Heart left ventricle (tissue), 16 donors: Measurements from ENCODE around the gene BMP3. TPM values are rescaled to one million over a fixed set of nuclear protein-coding genes. Genes with fewer than 3 reads are reported as not detected.

Experiments used
- ATAC-seq, 4 donors: fragments of 200-7000 bp; cut with Tn5 transposase; one replicate each; pipeline ENCODE4 v1.9.1; 2020 to 2022; ENCODE audit warnings: moderate library complexity in 4 of 4, mild to moderate bottlenecking in 3 of 4, moderate number of reproducible peaks in 1 of 4
- DNase-seq, 5 donors: peaks; one replicate each; pipeline ENCODE4 v3.0.0-alpha.2; 2020
- H3K27ac ChIP-seq, 12 donors: fragments of 200-600 bp; sonication (generic) in 4 of 12; one replicate each; pipeline versions ENCODE4 v1.5.0 to v1.8.0; 2016 to 2022; ENCODE audit warnings: mild to moderate bottlenecking in 2 of 12
- H3K27me3 ChIP-seq, 9 donors: fragments of 200-600 bp; sonication (generic) in 2 of 9; one replicate each; pipeline versions ENCODE4 v1.5.1 to v1.8.0; 2016 to 2022; ENCODE audit warnings: mild to moderate bottlenecking in 3 of 9
- H3K36me3 ChIP-seq, 9 donors: fragments of 200-600 bp; sonication (generic) in 2 of 9; one replicate each; pipeline versions ENCODE4 v1.5.0 to v1.8.0; 2018 to 2022; ENCODE audit warnings: mild to moderate bottlenecking in 2 of 9
- H3K4me1 ChIP-seq, 12 donors: fragments of 200-600 bp; sonication (generic) in 4 of 12; one replicate each; pipeline versions ENCODE4 v1.5.0 to v1.8.0; 2016 to 2022; ENCODE audit warnings: mild to moderate bottlenecking in 3 of 12
- H3K4me3 ChIP-seq, 12 donors: fragments of 200-600 bp; sonication (generic) in 4 of 12; one replicate each; pipeline versions ENCODE4 v1.5.0 to v1.8.0; 2017 to 2022; ENCODE audit warnings: mild to moderate bottlenecking in 9 of 12, moderate library complexity in 4 of 12
- H3K9me3 ChIP-seq, 12 donors: fragments of 200-600 bp; sonication (generic) in 4 of 12; one replicate each; pipeline versions ENCODE4 v1.5.0 to v1.8.0; 2016 to 2022; ENCODE audit warnings: mild to moderate bottlenecking in 1 of 12
- POLR2A ChIP-seq, 2 donors: fragments of 450-650 bp; IDR thresholded peaks; one replicate each; pipeline ENCODE4 v1.6.1; 2017; ENCODE audit warnings: antibody characterized with exemption in 2 of 2, mild to moderate bottlenecking in 2 of 2, moderate library complexity in 2 of 2
- WGBS, 4 donors: extraction: QIAGEN DNeasy Blood & Tissue Kit in 2 of 4; methylation state at CpG; one replicate each; pipeline versions ENCODE4 v1.1.5 to v1.1.7; 2013 to 2018; 5-methylcytosine and 5-hydroxymethylcytosine counted together
- intact Hi-C, 10 donors: fragments of 100-400 bp; cut with DNase I; formaldehyde crosslinking; loops; one replicate each; pipeline versions ENCODE4 v1.11.1 to v1.14.2; 2022
- polyA plus RNA-seq, 2 donors: library from polyadenylated mRNA; stranded (reverse); fragments of 200-250 nt; gene quantifications; one replicate each; pipeline ENCODE4 v1.2.3, GENCODE V29; 2013
- total RNA-seq, 9 donors: library from RNA; depleted of rRNA in 2 of 9; stranded (reverse); fragments of >200 nt in 2 of 9; fragmentation: NEBNext Ultra II Directional in 3 of 9; extraction: Animal tissue kit (Norgen Biotek cat#: 25700) in 3 of 9; gene quantifications; one replicate each; pipeline versions ENCODE4 v1.1.0 to v1.2.4, GENCODE V29; 2016 to 2023
- TF ChIP-seq, protein P1 (sequence below), 12 donors: fragments of 200-600 bp; sonication (generic) in 4 of 12; IDR thresholded peaks; one replicate each; pipeline versions ENCODE4 v1.5.0 to v1.8.0; 2018 to 2022; ENCODE audit warnings: antibody characterized with exemption in 12 of 12, mild to moderate bottlenecking in 5 of 12
- donor health status: ischemic (EF 13 %, LVEDD 7.1; RV severe dilation, severe dysfunction).
- donor health status: healthy with polysubstance abuse.
- donor health status: DM: no; HTN: yes; CAD: no.
- donor health status: DM: no; HTN: no; CAD: no.
- donor health status: ischemic (EF 25% LVEDD 6.9; RV normal size, moderate dysfunction).
- donor health status: ischemic (EF 25% LVEDD 5.7; RV mildly dilated, moderate dysfunction).
- donor health status: healthy.
- donor health status: DM: yes; HTN: yes; CAD: no.
- donor health status: ischemic (EF 35%, LVEDD 5.7; RV mildly dilated, moderate dysfunction).
- donor health status: nonischemic (EF 11% LVEDD 7.7; RV severe dilation, severe dysfunction).
- donor health status: DM: yes; HTN: yes; CAD: no.
- donor health status: PGD.
- donor health status: ischemic (EF 29% LVEDD 5.4; RV normal size, mild dysfunction).
- donor health status: nonischemic (EF 23%, LVEDD 6.1; RV moderate dilation, normal function).

BMP3 gene
- total and polyA plus RNA-seq, 11 donors: 0.04 to 3.7 TPM; not detected in 9

- Histone ChIP-seq H3K27me3 (peaks cover 11 to 69% (median 31%) of the 10 kb centered on the region in 9 donors), H3K27ac (peak overlapping the region in 1 of 12 donors; percentile 78), H3K36me3 (no peaks in the 10 kb centered on the region), H3K9me3 (no peaks in the 10 kb centered on the region), H3K4me1 (peaks cover 0 to 19% (median 0%) of the 10 kb centered on the region in 12 donors), H3K4me3 (peak overlapping the region in 10 of 12 donors; percentile 2 to 49 (median 36))
- intact Hi-C loops: no loop called here
- peak in 2 of 4 donors; percentile 12 to 27 for ATAC-seq
- no peak for TF ChIP-seq POLR2A (IDR thresholded peaks at IDR 0.05)
- TF ChIP-seq, protein P1, sequence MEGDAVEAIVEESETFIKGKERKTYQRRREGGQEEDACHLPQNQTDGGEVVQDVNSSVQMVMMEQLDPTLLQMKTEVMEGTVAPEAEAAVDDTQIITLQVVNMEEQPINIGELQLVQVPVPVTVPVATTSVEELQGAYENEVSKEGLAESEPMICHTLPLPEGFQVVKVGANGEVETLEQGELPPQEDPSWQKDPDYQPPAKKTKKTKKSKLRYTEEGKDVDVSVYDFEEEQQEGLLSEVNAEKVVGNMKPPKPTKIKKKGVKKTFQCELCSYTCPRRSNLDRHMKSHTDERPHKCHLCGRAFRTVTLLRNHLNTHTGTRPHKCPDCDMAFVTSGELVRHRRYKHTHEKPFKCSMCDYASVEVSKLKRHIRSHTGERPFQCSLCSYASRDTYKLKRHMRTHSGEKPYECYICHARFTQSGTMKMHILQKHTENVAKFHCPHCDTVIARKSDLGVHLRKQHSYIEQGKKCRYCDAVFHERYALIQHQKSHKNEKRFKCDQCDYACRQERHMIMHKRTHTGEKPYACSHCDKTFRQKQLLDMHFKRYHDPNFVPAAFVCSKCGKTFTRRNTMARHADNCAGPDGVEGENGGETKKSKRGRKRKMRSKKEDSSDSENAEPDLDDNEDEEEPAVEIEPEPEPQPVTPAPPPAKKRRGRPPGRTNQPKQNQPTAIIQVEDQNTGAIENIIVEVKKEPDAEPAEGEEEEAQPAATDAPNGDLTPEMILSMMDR (IDR thresholded peaks at IDR 0.05): no peak
- 1 to 2% (median 1%) methylated on average over 23 to 77 of the region's 77 CpGs for WGBS, 4 donors
- peak in 1 of 5 donors; percentile 54 for DNase-seq
These were observed 678 bp downstream of the BMP3 start for GRCh38 chr4:81030981-81031791.

GRCh38 chr4:81031796-81032551, 1.5 kb downstream of the BMP3 start:
- WGBS, 4 donors: 12 to 14% (median 13%) methylated on average over 15 of the region's 15 CpGs
- peak overlapping the region in 1 of 12 donors; percentile 38 for H3K4me3 ChIP-seq
- peaks cover 11 to 65% (median 31%) of the 10 kb centered on the region in 9 donors for H3K27me3 ChIP-seq
- TF ChIP-seq, protein P1 (IDR thresholded peaks at IDR 0.05): no peak
- TF ChIP-seq POLR2A (IDR thresholded peaks at IDR 0.05): no peak
- H3K27ac ChIP-seq: peak overlapping the region in 1 of 12 donors; percentile 78
- no peaks in the 10 kb centered on the region for H3K36me3 ChIP-seq
- ATAC-seq (no peak), DNase-seq (no peak)
- intact Hi-C loops: no loop called here
- no peaks in the 10 kb centered on the region for H3K9me3 ChIP-seq
- H3K4me1 ChIP-seq: peaks cover 0 to 19% (median 0%) of the 10 kb centered on the region in 12 donors

DNA sequence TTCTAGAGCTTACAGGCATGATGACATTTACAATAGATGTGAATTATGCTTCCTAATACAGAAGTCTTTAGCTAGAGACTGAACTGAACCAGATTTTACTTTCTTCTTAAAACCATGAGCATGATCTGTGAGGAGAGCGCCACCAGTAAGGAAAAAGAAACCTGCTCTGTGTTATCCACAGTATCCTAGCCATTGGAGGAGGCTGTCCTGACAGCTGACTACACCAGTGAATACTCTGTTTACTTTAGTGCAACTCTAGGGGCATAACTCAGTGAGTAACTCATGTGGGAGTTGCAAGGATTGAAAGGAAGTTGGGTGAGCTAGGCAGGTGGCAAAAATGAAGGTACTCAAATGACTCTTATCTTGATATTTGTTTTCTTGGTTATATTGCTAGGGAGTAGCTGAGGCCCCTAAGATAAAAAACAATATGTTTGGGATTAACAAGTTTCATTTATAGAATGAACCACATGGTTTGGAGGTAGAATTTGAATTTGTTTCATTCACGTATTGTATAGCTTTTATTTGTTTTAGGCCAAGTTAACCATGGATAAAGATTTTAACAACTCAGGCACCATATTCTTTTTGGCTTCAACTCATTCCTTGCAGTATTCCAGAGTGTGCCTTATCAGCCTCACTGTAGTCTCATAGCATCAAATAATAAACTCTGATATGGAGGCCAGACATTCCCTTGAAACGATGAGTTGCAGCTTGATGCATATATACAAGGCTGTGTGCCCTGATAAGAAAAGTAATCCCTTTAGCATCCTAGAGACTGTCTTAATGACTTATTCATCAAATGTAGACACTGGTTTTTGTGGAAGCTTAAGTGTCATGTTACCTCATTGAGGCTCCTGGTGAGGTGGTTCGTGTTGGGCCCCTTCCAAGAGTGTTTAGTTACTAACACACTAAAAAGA, 2.5 kb downstream of the BMP3 start:
- no peak for DNase-seq
- Histone ChIP-seq H3K4me1 (peaks cover 0 to 19% (median 0%) of the 10 kb centered on the region in 12 donors), H3K9me3 (no peaks in the 10 kb centered on the region), H3K27me3 (peaks cover 11 to 65% (median 31%) of the 10 kb centered on the region in 9 donors), H3K36me3 (no peaks in the 10 kb centered on the region), H3K27ac (peak overlapping the region in 1 of 12 donors; percentile 78), H3K4me3 (no peak overlapping the region)
- ATAC-seq: no peak
- no peak for TF ChIP-seq POLR2A (IDR thresholded peaks at IDR 0.05)
- TF ChIP-seq, protein P1 (IDR thresholded peaks at IDR 0.05): no peak
- 59 to 78% (median 66%) methylated on average over 4 of the region's 4 CpGs for WGBS, 4 donors
- intact Hi-C loops: no loop called here
